HepG2 (cell line): Measurements from ENCODE around the gene HCK. TPM values are rescaled to one million over a fixed set of nuclear protein-coding genes. Genes with fewer than 3 reads are reported as not detected.

Experiments used
- ARID4A ChIP-seq: sonication (generic); formaldehyde crosslinking; IDR thresholded peaks from 2 replicates; pipeline ENCODE4 v1.5.0; 2020; ENCODE audit warnings: mild to moderate bottlenecking, missing genetic modification reagents, borderline replicate concordance
- HNF1A ChIP-seq, 2 experiments: sonication (generic) in 1 of 2; formaldehyde crosslinking in 1 of 2; IDR thresholded peaks; 2 replicates each; pipeline versions ENCODE4 v1.4.0 to v1.6.1; 2016 to 2020; ENCODE audit warnings: borderline replicate concordance in 1 of 2, low read depth in 1 of 2, mild to moderate bottlenecking in 1 of 2, missing genetic modification reagents in 1 of 2
- NAIF1 ChIP-seq: sonication (generic); formaldehyde crosslinking; IDR thresholded peaks from 2 replicates; pipeline ENCODE4 v1.5.0; 2020; ENCODE audit warnings: mild to moderate bottlenecking, missing genetic modification reagents, borderline replicate concordance
- NFYC ChIP-seq: IDR thresholded peaks from 2 replicates; pipeline ENCODE4 v1.6.1; 2016; ENCODE audit warnings: missing genetic modification reagents, missing compliant biosample characterization
- NR1H2 ChIP-seq: sonication (generic); formaldehyde crosslinking; IDR thresholded peaks from 2 replicates; pipeline ENCODE4 v1.8.1; 2022; ENCODE audit warnings: low read depth, missing genetic modification reagents, borderline replicate concordance
- PRMT3 ChIP-seq: sonication (generic); formaldehyde crosslinking; IDR thresholded peaks from 2 replicates; pipeline ENCODE4 v1.8.1; 2022; ENCODE audit warnings: low read depth, mild to moderate bottlenecking, moderate library complexity, missing genetic modification reagents, borderline replicate concordance
- SOX5 ChIP-seq: IDR thresholded peaks from 2 replicates; pipeline ENCODE4 v1.6.1; 2016; ENCODE audit warnings: borderline replicate concordance
- ZEB1 ChIP-seq: IDR thresholded peaks from 2 replicates; pipeline ENCODE4 v1.6.1; 2012; ENCODE audit warnings: mild to moderate bottlenecking, low read depth, inconsistent platforms; ENCODE audit not compliant: insufficient replicate concordance
- ZFY ChIP-seq: sonication (generic); formaldehyde crosslinking; IDR thresholded peaks from 2 replicates; pipeline ENCODE4 v1.4.0; 2020; ENCODE audit warnings: missing genetic modification reagents
- ZNF101 ChIP-seq: sonication (generic); formaldehyde crosslinking; IDR thresholded peaks from 2 replicates; pipeline ENCODE4 v1.4.0; 2020; ENCODE audit warnings: mild to moderate bottlenecking, low read depth, missing genetic modification reagents, borderline replicate concordance
- ZNF280D ChIP-seq: sonication (generic); formaldehyde crosslinking; IDR thresholded peaks from 2 replicates; pipeline ENCODE4 v1.5.1; 2020; ENCODE audit warnings: mild to moderate bottlenecking, missing genetic modification reagents
- ZNF292 ChIP-seq: sonication (generic); formaldehyde crosslinking; IDR thresholded peaks from 2 replicates; pipeline ENCODE4 v1.8.1; 2022; ENCODE audit warnings: mild to moderate bottlenecking, low read depth, missing genetic modification reagents, borderline replicate concordance
- ZNF354B ChIP-seq: sonication (generic); formaldehyde crosslinking; IDR thresholded peaks from 2 replicates; pipeline ENCODE4 v1.8.0; 2022; ENCODE audit warnings: mild to moderate bottlenecking, missing genetic modification reagents
- ZNF639 ChIP-seq: conservative IDR thresholded peaks from 2 replicates; pipeline ENCODE4 v1.6.1; 2018; ENCODE audit warnings: missing genetic modification reagents
- ZNF709 ChIP-seq: sonication (generic); formaldehyde crosslinking; IDR thresholded peaks from 2 replicates; pipeline ENCODE4 v1.5.0; 2020; ENCODE audit warnings: mild to moderate bottlenecking, missing genetic modification reagents
- polyA plus RNA-seq, 8 experiments: library from polyadenylated mRNA; depleted of rRNA in 3 of 8; stranded (reverse) in 7 of 8; unstranded in 1 of 8; fragments of >200 nt; fragmentation: Illumina TruSeq in 4 of 8; extraction: Trizol in 4 of 8; gene quantifications; 2 replicates each; pipeline versions ENCODE4 v1.2.1 to v1.2.3, GENCODE V29; 2011 to 2016; ENCODE audit warnings: low read depth in 4 of 8, missing spikeins in 1 of 8, mixed read lengths in 1 of 8; ENCODE audit not compliant: insufficient read depth in 1 of 8
- total RNA-seq, 5 experiments: library from RNA; depleted of rRNA; stranded (reverse); fragments of >200 nt; fragmentation: Illumina TruSeq; extraction: Trizol; gene quantifications; 2 replicates each; pipeline ENCODE4 v1.2.3, GENCODE V29; 2016; ENCODE audit warnings: low read depth in 1 of 5

Gene HCK
- total and polyA plus RNA-seq, 2 of the 13 experiments (the other 11 are each of a cell fraction or from before 2014, with no cell fraction given) = 0.04 TPM; not detected in 1

- TF ChIP-seq HNF1A (IDR thresholded peaks at IDR 0.05; ENCODE audit: low read depth) = no peak
- no peak for TF ChIP-seq HNF1A (CRISPR knock-in tag; IDR thresholded peaks at IDR 0.05; ENCODE audit: borderline replicate concordance)
- TF ChIP-seq SOX5 (CRISPR knock-in tag) = no peak
- no peak for TF ChIP-seq ZNF639 (CRISPR knock-in tag)
- TF ChIP-seq ARID4A (CRISPR knock-in tag) = no peak
- no peak for TF ChIP-seq NAIF1 (CRISPR knock-in tag)
- TF ChIP-seq ZNF709 = no peak
- peak; percentile 72 for TF ChIP-seq ZEB1
- TF ChIP-seq ZNF354B (CRISPR knock-in tag) = no peak
- TF ChIP-seq ZNF280D = no peak
- no peak for TF ChIP-seq NR1H2 (CRISPR knock-in tag)
- TF ChIP-seq ZFY = no peak
- TF ChIP-seq ZNF292 (CRISPR knock-in tag) = no peak
- no peak for TF ChIP-seq ZNF101 (CRISPR knock-in tag)
- no peak for TF ChIP-seq PRMT3 (CRISPR knock-in tag)
- TF ChIP-seq NFYC (CRISPR knock-in tag) = no peak
Observed at GRCh38 chr20:32017711-32018251, 34.3 kb upstream of the HCK start (continued).
